Tibial artery (tissue), 4 donors: ENCODE measurements around the gene CDK5RAP1.
A peak's percentile ranks its signal among the peaks of the same experiment; 100 is the strongest.
"Not testable (repeated sequence)": the region's sequence is repeated elsewhere in the genome, so short reads cannot be mapped to it uniquely, and the experiment has no call there.

ENCODE experiments used
- DNase-seq, 2 donors: peaks; one replicate each; pipeline ENCODE4 v3.0.0-alpha.2; 2019
- H3K27ac ChIP-seq, 2 donors: fragments of 200-600 bp; sonication (generic) in 1 of 2; 1 replicate in 1 of 2; 2 replicates in 1 of 2; pipeline ENCODE4 v1.5.1; 2018 to 2019; ENCODE audit warnings: mild to moderate bottlenecking in 1 of 2
- H3K27me3 ChIP-seq, 2 donors: fragments of 200-600 bp; sonication (generic) in 1 of 2; one replicate each; pipeline versions ENCODE4 v1.5.1 to v1.6.0; 2016 to 2019
- H3K36me3 ChIP-seq, 3 donors: fragments of 200-600 bp; sonication (generic) in 2 of 3; one replicate each; pipeline ENCODE4 v1.5.1; 2016 to 2019; ENCODE audit warnings: mild to moderate bottlenecking in 2 of 3
- H3K4me1 ChIP-seq, 4 donors: fragments of 200-600 bp; sonication (generic) in 2 of 4; 1 replicate in 3 of 4; 2 replicates in 1 of 4; pipeline ENCODE4 v1.5.1; 2016 to 2019
- H3K4me3 ChIP-seq, 2 donors: fragments of 200-600 bp; sonication (generic) in 1 of 2; 1 replicate in 1 of 2; 2 replicates in 1 of 2; pipeline ENCODE4 v1.5.1; 2018 to 2019; ENCODE audit warnings: mild to moderate bottlenecking in 2 of 2
- H3K9me3 ChIP-seq, 3 donors: fragments of 200-600 bp; sonication (generic) in 1 of 3; one replicate each; pipeline ENCODE4 v1.5.1; 2016 to 2019
- CTCF ChIP-seq, 2 experiments: fragments of 200-600 bp in 1 of 2; fragments of 450-650 bp in 1 of 2; IDR thresholded peaks; one replicate each; pipeline ENCODE4 v1.5.1; 2017 to 2019; ENCODE audit warnings: antibody characterized with exemption in 2 of 2, mild to moderate bottlenecking in 1 of 2, moderate library complexity in 1 of 2
- intact Hi-C: fragments of 100-400 bp; cut with DNase I; formaldehyde crosslinking; loops from one replicate; pipeline ENCODE4 v1.15.0; 2023; ENCODE audit warnings: low total_unique reads

CDK5RAP1 gene

GRCh38 chr20:33438481-33438880, 37.2 kb upstream of the CDK5RAP1 start:
- Histone ChIP-seq H3K27me3 (no peaks in the 10 kb centered on the region), H3K27ac (peak overlapping the region; percentile 85 to 93), H3K4me1 (peaks cover 0 to 76% (median 46%) of the 10 kb centered on the region in 4 donors), H3K9me3 (no peaks in the 10 kb centered on the region), H3K36me3 (peaks cover 0 to 10% (median 9%) of the 10 kb centered on the region in 3 donors), H3K4me3 (no peak overlapping the region)
- DNase-seq: no peak
- intact Hi-C loops: no loop called here
- no peak for TF ChIP-seq CTCF (IDR thresholded peaks at IDR 0.05)

GRCh38 chr20:33437141-33437911, 36.0 kb upstream of the CDK5RAP1 start:
- intact Hi-C loops: no loop called here
- Histone ChIP-seq H3K27me3 (no peaks in the 10 kb centered on the region), H3K9me3 (no peaks in the 10 kb centered on the region), H3K27ac (peak overlapping the region; percentile 85 to 93), H3K4me3 (no peak overlapping the region), H3K4me1 (peaks cover 0 to 81% (median 40%) of the 10 kb centered on the region in 4 donors), H3K36me3 (peaks cover 0 to 10% (median 9%) of the 10 kb centered on the region in 3 donors)
- no peak for TF ChIP-seq CTCF (IDR thresholded peaks at IDR 0.05)
- DNase-seq: peak; percentile 76 to 93

GRCh38 chr20:33434434-33434833, 33.1 kb upstream of the CDK5RAP1 start:
- no peak for DNase-seq
- no peaks in the 10 kb centered on the region for H3K27me3 ChIP-seq
- H3K9me3 ChIP-seq: no peaks in the 10 kb centered on the region
- H3K27ac ChIP-seq: peak overlapping the region; percentile 85 to 93
- peaks cover 0 to 67% (median 28%) of the 10 kb centered on the region in 4 donors for H3K4me1 ChIP-seq
- H3K4me3 ChIP-seq: no peak overlapping the region
- peaks cover 0 to 10% (median 9%) of the 10 kb centered on the region in 3 donors for H3K36me3 ChIP-seq
- TF ChIP-seq CTCF (IDR thresholded peaks at IDR 0.05): no peak
- intact Hi-C loops: no loop called here

GRCh38 chr20:33433465-33434234, 32.3 kb upstream of the CDK5RAP1 start:
- intact Hi-C loops: no loop called here
- DNase-seq: peak; percentile 81 to 96
- Histone ChIP-seq H3K27me3 (no peaks in the 10 kb centered on the region), H3K4me1 (peaks cover 0 to 62% (median 26%) of the 10 kb centered on the region in 4 donors), H3K4me3 (no peak overlapping the region), H3K36me3 (peaks cover 0 to 10% (median 9%) of the 10 kb centered on the region in 3 donors), H3K27ac (peak overlapping the region; percentile 85 to 93), H3K9me3 (no peaks in the 10 kb centered on the region)
- no peak for TF ChIP-seq CTCF (IDR thresholded peaks at IDR 0.05)

- no peaks in the 10 kb centered on the region for H3K9me3 ChIP-seq
- intact Hi-C loops: no loop called here
- no peak for DNase-seq
- no peaks in the 10 kb centered on the region for H3K27me3 ChIP-seq
- H3K4me1 ChIP-seq: peaks cover 0 to 56% (median 16%) of the 10 kb centered on the region in 4 donors
- no peak overlapping the region for H3K4me3 ChIP-seq
- H3K27ac ChIP-seq: peak overlapping the region; percentile 85 to 93
- peaks cover 0 to 10% (median 9%) of the 10 kb centered on the region in 3 donors for H3K36me3 ChIP-seq
- TF ChIP-seq CTCF (IDR thresholded peaks at IDR 0.05): no peak
These were observed 30.6 kb upstream of the CDK5RAP1 start for GRCh38 chr20:33431797-33432381.

GRCh38 chr20:33423875-33424274, 22.6 kb upstream of the CDK5RAP1 start:
- intact Hi-C loops, H3K4me3 ChIP-seq, DNase-seq, H3K27me3 ChIP-seq, H3K9me3 ChIP-seq, H3K36me3 ChIP-seq: not testable (repeated sequence)
- peaks cover 5 to 56% (median 31%) of the 10 kb centered on the region in 4 donors for H3K4me1 ChIP-seq
- H3K27ac ChIP-seq: peak overlapping the region; percentile 91 to 92
